Left lung (tissue), 10 donors: ENCODE data around the gene PCARE. TPM values are rescaled to one million over a fixed set of nuclear protein-coding genes. Genes with fewer than 3 reads are reported as not detected.

Experiments
- ATAC-seq: fragments of 200-7000 bp; cut with Tn5 transposase; one replicate; pipeline ENCODE4 v1.9.1; 2020; ENCODE audit warnings: moderate library complexity
- DNase-seq, 4 donors: peaks; one replicate each; pipeline ENCODE4 v3.0.0-alpha.2; 2013 to 2020
- H3K27ac ChIP-seq, 2 donors: fragments of 200-600 bp; sonication (generic) in 1 of 2; one replicate each; pipeline versions ENCODE4 v1.5.0 to v1.8.0; 2020 to 2021
- H3K27me3 ChIP-seq, 2 donors: fragments of 200-600 bp; sonication (generic) in 1 of 2; one replicate each; pipeline versions ENCODE4 v1.5.0 to v1.8.0; 2020 to 2021
- H3K36me3 ChIP-seq, 2 donors: fragments of 200-600 bp; sonication (generic) in 1 of 2; one replicate each; pipeline versions ENCODE4 v1.5.0 to v1.8.0; 2020 to 2021
- H3K4me1 ChIP-seq, 2 donors: fragments of 200-600 bp; one replicate each; pipeline ENCODE4 v1.8.0; 2021
- H3K4me3 ChIP-seq, 2 donors: fragments of 200-600 bp; sonication (generic) in 1 of 2; one replicate each; pipeline versions ENCODE4 v1.5.0 to v1.8.0; 2020 to 2021; ENCODE audit warnings: mild to moderate bottlenecking in 1 of 2
- H3K9me3 ChIP-seq, 2 donors: fragments of 200-600 bp; sonication (generic) in 1 of 2; one replicate each; pipeline versions ENCODE4 v1.5.0 to v1.8.0; 2020 to 2021
- CTCF ChIP-seq, 2 donors: fragments of 200-600 bp; sonication (generic) in 1 of 2; IDR thresholded peaks; one replicate each; pipeline versions ENCODE4 v1.5.0 to v1.8.0; 2021; ENCODE audit warnings: antibody characterized with exemption in 2 of 2
- intact Hi-C, 2 donors: fragments of 100-400 bp; cut with DNase I; formaldehyde crosslinking; loops; one replicate each; pipeline versions ENCODE4 v1.11.2 to v1.14.2; 2022
- polyA plus RNA-seq, 6 donors: library from polyadenylated mRNA; unstranded; fragments of 120-200 nt; gene quantifications; one replicate each; pipeline ENCODE4 v1.2.1, GENCODE V29; 2013; ENCODE audit not compliant: insufficient read length in 6 of 6
- total RNA-seq, 2 donors: library from RNA; stranded (reverse); fragmentation: NEBNext Ultra II Directional; extraction: Animal tissue kit (Norgen Biotek cat#: 25700); gene quantifications; one replicate each; pipeline ENCODE4 v1.2.1, GENCODE V29; 2021
- donor health status: DM: no; HTN: yes; CAD: no.
- donor health status: DM: no; HTN: no; CAD: no.

Gene PCARE
- total and polyA plus RNA-seq, 8 donors, result 0.03 to 0.27 (median 0.05) TPM; not detected in 1

- ATAC-seq (no peak), DNase-seq (no peak)
- no peaks in the 10 kb centered on the region for H3K9me3 ChIP-seq
- no peaks in the 10 kb centered on the region for H3K4me1 ChIP-seq
- H3K27ac ChIP-seq, result no peak overlapping the region
- no peak overlapping the region for H3K4me3 ChIP-seq
- no peak for TF ChIP-seq CTCF (IDR thresholded peaks at IDR 0.05)
- intact Hi-C loops, result no loop called here
- no peaks in the 10 kb centered on the region for H3K36me3 ChIP-seq
- H3K27me3 ChIP-seq, result no peaks in the 10 kb centered on the region
Measured at GRCh38 chr2:29024882-29025430, 49.4 kb downstream of the PCARE start.

GRCh38 chr2:29023188-29023587, 51.1 kb downstream of the PCARE start:
- Histone ChIP-seq H3K27me3 (no peaks in the 10 kb centered on the region), H3K36me3 (no peaks in the 10 kb centered on the region), H3K27ac (no peak overlapping the region), H3K9me3 (no peaks in the 10 kb centered on the region), H3K4me3 (no peak overlapping the region), H3K4me1 (peaks cover 0 to 5% of the 10 kb centered on the region in 2 donors)
- DNase-seq, result no peak
- ATAC-seq, result no peak
- TF ChIP-seq CTCF (IDR thresholded peaks at IDR 0.05), result no peak
- intact Hi-C loops, result no loop called here

GRCh38 chr2:29022679-29023078, 51.6 kb downstream of the PCARE start:
- no peak overlapping the region for H3K4me3 ChIP-seq
- no peaks in the 10 kb centered on the region for H3K9me3 ChIP-seq
- no peaks in the 10 kb centered on the region for H3K27me3 ChIP-seq
- DNase-seq (no peak), ATAC-seq (no peak)
- no peak for TF ChIP-seq CTCF (IDR thresholded peaks at IDR 0.05)
- H3K4me1 ChIP-seq, result peaks cover 0 to 10% of the 10 kb centered on the region in 2 donors
- H3K36me3 ChIP-seq, result no peaks in the 10 kb centered on the region
- no peak overlapping the region for H3K27ac ChIP-seq
- intact Hi-C loops, result no loop called here

GRCh38 chr2:29021886-29022285, 52.4 kb downstream of the PCARE start:
- H3K4me3 ChIP-seq, result no peak overlapping the region
- DNase-seq (no peak), ATAC-seq (no peak)
- H3K27me3 ChIP-seq, result no peaks in the 10 kb centered on the region
- intact Hi-C loops, result no loop called here
- H3K36me3 ChIP-seq, result no peaks in the 10 kb centered on the region
- H3K9me3 ChIP-seq, result no peaks in the 10 kb centered on the region
- no peak overlapping the region for H3K27ac ChIP-seq
- TF ChIP-seq CTCF (IDR thresholded peaks at IDR 0.05), result no peak
- H3K4me1 ChIP-seq, result peaks cover 0 to 18% of the 10 kb centered on the region in 2 donors

- DNase-seq (no peak), ATAC-seq (no peak)
- intact Hi-C loops, result no loop called here
- H3K4me3 ChIP-seq, result no peak overlapping the region
- no peaks in the 10 kb centered on the region for H3K36me3 ChIP-seq
- no peak for TF ChIP-seq CTCF (IDR thresholded peaks at IDR 0.05)
- no peaks in the 10 kb centered on the region for H3K9me3 ChIP-seq
- no peaks in the 10 kb centered on the region for H3K27me3 ChIP-seq
- peak overlapping the region in 1 of 2 donors; percentile 76 for H3K27ac ChIP-seq
- peaks cover 0 to 57% of the 10 kb centered on the region in 2 donors for H3K4me1 ChIP-seq
Measured at GRCh38 chr2:29017716-29018435, 56.4 kb downstream of the PCARE start.
